GM19324 (cell line): Measurements from ENCODE around the gene ARID3B.
"Not testable (repeated sequence)": the region's sequence is repeated elsewhere in the genome, so short reads cannot be mapped to it uniquely, and the experiment has no call there.

ENCODE experiments used
- ATAC-seq: cut with Tn5 transposase; IDR thresholded peaks from one replicate; pipeline ENCODE4 v1.9.1; 2021; ENCODE audit warnings: mild to moderate bottlenecking, moderate library complexity; ENCODE audit not compliant: unreplicated experiment, low FRiP score

The ARID3B gene

DNA sequence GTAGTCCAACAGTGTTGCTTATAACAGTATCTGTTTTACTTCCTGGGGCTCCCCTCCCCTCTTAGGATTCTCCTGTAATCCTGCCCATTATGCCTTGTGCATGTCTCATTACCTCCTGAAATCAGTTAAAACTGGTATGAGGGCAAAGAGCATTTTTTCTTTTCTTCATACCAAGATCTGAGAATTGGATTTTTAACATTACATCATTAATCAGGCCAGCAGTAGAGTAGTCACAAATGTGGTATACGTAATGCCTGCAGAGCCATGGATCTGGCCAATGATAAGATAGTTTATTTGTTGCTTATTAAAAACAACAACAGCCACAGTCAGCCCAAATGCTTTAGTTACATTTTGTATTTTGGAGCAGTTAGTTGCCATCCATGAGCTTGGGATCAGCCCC, 23.2 kb downstream of the ARID3B start:
- ATAC-seq: no peak

DNA sequence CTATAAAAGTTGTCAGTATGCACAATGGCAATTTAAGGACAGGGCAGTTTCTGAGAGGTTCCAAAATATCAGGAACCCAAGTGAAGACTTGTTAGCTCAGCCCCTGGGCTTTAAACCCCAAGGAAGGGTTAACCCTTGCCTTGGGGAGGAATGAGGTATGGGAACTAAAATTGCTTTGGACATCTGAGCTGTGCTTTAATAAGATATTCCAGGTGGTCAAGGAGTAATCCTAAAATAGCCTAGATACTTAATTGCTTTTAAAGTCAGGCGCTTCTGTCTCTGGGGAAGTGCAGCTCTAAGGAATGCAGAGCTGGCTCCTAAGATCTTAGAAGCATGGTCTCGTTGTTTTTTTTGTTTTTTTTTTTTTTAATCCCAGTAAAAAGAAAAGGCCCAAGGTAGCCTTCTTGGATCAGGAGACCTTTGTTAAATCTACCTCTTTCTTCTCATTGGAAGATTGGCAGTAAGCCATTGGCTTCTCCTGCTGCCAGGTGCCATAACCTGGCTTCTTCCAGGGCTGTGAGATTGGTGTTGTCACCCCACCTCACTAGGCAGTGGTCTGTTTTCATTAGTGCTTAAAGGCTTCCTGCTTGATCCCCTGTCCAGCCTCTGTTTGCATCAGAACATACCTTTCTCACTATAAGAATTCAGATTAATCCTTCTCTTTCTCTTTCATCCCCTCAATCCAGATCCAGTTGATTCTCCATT, 24.5 kb downstream of the ARID3B start:
- ATAC-seq: no peak

DNA sequence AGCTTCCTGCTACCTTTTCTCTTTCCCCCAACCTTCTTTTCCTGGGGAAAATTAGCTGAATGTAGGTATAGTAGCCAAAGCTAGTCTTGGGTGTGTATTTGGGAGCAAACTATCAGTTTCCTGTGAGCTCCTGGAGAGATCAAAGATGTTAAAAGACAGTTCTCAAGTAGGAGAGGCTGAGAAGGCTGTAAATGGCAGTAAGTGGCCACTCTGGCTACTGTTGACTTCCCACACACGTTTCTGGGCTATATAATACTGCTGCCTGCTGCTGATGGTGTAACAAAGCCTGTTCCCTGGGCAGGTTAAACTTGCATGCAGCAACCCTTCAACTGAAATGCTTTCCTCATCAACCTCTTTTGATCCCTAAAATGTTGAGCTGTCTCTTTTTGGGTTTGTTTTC, 27.6 kb downstream of the ARID3B start:
- ATAC-seq: no peak

DNA sequence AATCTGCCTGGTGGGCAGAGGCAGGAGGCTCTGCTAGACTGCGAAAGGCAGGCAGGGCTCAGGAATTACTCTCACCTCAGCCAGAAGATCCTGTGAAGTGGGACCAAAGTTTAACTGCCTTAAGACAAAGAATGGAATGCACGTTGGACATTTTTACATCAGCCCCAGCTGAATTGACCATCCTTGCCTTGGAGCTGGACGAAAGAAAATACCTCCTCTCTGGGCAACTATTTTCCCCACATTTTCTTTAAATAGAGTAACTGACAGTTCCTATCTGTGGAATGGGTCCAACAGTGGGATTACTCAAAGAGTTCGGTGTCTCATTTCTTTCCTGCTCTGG, 28.7 kb downstream of the ARID3B start:
- no peak for ATAC-seq

DNA sequence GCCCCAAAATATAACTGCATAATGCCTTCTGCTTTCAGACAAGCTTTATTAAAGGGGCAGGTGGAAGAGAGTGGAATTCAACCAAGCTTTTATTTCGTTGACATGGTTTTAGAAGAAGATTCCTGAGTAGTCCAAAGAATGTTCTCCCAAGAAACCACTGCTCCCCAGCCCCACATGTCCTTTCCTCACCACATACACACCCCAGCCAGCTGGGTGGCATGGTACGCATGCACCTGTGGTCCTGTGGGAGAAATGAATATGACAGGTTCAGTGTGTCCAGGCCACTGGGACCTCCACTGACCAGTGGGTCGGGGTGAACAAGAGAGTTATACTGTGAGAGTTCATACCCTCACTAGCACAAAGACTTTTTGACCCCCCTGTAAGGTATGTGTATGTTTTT, 30.2 kb downstream of the ARID3B start:
- no peak for ATAC-seq

DNA sequence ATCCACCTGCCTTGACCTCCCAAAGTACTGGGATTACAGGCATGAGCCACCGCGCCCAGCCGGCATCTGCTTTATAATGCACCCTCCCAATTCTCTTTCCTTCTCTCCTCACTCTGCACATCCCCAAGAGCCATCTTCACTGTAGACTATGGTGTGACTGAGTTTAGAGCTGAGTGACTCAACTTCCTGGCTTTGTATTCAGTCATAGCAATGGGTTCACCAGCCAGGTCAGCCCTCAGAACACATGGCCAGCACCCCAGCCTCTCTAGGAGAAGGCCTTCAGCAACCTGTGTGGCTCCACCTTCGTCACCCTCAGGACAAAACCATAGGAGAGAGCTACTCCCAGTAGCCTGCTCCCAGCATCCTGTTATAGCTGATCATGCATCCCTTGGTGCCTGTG, 33.0 kb downstream of the ARID3B start:
- ATAC-seq: no peak

DNA sequence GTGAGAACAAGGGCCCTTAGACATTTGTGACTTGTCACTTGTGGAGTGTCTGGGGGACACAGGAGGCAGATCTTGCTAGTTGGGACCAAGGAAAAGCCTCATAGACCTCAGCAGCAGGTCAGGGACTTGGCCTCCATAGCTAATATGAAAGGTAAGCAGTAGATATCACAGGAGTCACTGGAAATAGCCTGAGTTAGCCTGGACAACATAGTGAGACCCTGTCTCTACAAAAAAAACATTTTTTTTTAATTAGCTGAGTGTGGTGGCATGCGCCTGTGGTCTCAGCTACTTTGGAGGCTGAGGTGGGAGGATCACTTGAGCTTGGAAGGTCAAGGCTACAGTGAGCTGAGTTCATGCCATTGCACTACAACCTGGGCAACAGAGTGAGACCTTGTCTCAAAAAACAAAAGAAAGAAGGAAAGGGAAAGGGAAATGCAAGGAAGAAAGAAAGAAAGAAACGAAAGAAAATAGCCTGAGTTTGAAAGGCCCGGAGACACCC, 37.5 kb downstream of the ARID3B start:
- no peak for ATAC-seq

DNA sequence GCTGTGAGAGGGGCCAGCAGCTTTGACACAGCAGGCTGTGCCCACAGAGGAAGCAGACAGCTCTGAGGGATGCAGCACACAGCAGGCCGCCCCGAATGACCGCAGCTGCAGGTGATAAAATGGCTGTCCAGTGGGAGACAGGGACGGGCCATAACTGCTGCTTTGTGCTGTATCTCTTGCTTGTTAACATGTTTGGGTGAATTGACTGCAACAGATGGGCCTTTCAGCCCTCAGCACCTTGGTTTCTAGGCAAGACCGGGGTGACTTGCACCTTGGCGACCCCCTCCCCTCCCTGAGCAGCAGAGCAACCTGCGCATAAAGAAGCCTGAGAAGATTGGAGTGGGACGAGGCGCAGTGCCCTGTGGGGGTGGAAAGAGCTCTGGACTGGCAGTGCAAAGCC, 38.0 kb downstream of the ARID3B start:
- ATAC-seq: no peak

DNA sequence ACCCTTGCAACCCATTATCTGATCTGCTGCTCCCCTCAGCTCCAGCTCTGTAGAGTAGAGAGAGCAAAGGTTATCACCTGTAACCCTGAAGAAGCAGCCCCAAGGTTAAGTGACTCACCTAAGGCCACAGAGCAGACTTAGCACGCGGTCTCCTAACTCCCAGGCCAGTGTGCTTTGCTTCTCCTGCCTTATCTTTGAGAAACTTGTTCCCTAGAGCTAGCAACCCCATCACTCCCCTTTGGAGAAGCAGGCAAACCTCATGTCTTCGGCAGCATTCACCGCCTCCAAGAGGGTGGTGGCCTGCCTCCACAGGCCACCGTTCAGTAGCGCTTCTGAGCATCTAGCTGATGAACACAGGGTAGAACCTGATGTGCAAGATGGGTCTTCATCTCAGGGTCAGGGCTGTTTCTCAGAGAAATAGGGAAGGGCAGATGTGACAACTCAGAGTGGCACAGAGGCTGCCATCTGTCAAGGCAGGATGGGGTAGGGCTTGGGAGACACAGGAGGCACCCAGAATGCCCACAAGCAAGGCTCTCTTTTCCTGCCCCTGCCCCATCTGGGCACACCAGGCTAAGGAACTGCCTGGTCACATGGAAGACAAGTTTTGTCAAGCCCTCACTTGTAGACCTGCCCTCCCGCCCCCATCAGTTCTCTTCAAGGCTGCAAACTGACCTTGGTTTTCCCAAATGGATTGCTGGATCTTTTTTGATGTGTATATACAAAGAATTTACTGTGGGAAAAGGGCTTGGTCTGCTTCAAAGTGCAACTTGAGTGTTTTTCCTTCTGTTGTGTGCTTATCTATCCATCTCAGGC, 39.7 kb downstream of the ARID3B start:
- ATAC-seq: no peak

DNA sequence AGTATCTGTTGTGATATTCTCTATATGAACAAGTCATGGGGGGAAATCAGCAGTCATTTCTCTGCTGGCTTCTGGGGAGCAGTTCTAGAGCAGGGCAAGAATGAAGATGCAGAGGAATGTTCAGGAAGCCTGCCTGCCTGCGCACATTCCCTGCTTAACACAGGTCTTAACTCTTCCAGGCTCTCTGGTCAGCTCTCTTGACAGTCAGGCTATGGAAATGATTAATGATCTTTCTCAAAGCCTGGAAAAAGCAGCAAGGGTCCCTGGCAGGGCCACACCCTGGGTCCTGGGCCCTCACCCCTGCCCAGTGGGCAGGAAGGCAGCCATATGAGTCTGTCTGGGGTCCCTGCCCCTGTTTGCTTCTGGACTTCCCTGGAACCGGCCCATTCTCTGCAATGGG, 43.2 kb downstream of the ARID3B start:
- ATAC-seq: no peak

DNA sequence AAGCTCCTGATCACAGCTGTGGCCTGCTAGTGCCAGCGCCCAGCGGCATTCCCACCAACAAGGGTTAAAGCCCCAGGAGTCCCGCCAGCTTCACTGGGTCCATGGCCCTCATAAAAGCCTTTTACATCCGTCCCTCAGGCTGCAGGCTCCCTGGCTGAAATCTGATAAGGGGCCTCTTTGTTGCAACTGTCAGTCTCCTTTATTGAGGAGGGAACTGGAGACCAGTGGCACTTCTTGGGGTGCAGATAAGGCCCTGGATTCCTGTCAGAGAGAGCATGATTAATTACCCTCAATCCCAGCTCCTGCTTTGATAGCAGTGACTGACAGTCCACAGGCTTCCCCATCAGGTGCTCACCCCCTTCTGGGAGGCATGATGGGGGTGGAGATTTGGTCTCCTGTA, 43.8 kb downstream of the ARID3B start:
- ATAC-seq: no peak

DNA sequence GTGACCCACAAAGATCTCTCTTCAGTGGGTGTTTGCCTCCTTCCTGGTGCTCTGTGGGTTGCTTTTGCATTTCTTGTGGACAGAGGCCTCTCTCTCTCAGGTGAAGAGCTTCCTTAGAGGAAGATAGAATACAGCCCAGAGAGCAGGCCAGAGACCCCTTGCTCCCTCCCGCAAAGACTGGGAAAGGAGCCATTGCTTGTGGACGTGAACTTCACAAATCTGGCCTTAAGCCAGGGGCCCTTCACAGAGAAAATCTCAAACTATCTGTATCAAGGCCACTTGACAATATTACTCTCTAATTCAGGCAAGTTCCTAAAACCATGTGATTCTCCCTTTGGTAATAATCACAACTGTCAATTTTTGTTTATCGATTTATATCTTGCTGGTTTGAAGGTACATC, 44.2 kb downstream of the ARID3B start:
- ATAC-seq: no peak

DNA sequence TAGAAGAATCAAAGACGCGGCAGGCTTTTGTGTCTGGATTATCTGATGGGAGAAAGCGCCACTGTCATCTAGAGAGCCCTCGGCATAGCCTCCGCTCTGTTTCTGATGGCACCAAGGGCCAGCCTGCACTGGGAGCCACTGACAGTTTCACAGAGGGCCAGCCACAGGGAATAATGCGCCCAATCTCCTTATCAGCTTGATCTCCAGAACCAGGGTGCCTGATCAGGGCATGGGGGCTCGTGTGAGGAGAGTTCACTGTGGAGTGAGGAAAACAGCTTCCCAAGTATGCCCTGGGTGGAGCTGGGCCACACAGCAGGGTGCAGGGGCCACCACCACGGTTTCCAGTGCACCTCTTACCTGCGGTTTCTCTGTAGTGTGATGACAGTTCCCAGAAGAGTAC, 44.8 kb downstream of the ARID3B start:
- no peak for ATAC-seq

DNA sequence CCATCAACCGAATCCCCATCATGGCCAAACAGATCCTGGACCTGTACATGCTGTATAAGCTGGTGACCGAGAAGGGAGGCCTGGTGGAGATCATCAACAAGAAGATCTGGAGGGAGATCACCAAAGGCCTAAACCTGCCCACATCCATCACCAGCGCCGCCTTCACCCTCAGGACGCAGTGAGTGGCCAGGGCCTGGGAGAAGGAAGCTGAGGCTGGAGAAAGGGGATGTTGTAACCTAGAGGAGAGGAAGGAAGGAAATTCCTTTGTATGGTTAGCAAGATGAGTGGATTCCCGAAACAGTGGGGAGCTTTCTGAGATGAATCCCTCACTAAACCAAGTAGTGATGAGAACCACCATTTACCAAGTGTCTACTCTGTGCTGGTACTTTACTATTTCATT, 48.8 kb downstream of the ARID3B start:
- no peak for ATAC-seq

DNA sequence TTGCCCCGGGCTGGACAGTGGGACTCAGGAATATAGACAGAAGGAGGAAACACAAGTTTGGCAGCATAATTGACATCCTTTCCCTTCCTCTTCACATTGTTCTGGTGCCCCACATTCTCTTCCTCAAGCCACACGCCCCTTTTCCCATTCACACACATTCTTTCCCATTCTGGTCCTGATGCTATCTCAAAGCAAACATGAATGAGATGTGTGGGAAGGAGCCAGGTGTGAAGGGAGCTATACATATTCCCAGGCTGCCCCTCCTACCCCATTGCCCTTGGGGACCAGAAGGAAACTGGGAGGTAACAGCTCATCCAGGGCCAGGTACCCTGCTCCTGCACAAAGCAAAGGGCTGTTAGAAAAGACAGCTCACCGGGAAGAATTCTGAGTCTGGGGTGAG, 51.2 kb downstream of the ARID3B start:
- ATAC-seq: no peak

DNA sequence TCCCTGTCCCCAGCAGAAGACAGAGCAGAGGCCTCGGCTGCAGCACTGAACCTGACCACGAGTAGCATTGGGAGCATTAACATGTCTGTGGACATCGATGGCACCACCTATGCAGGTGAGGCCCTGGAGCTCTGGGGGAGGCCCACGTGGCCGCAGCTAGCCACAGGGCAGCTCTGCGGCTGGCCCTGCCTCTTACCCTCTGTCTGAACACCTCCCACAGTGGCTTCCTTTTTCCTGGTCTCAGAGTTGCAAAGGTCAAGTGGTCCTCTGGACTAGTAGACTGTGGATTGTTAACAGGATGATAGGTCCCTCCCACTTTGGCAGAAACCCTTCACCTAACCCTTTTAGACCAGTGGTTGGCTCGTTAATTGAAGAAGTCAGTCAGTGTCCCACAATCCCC, 52.1 kb downstream of the ARID3B start:
- ATAC-seq: no peak

DNA sequence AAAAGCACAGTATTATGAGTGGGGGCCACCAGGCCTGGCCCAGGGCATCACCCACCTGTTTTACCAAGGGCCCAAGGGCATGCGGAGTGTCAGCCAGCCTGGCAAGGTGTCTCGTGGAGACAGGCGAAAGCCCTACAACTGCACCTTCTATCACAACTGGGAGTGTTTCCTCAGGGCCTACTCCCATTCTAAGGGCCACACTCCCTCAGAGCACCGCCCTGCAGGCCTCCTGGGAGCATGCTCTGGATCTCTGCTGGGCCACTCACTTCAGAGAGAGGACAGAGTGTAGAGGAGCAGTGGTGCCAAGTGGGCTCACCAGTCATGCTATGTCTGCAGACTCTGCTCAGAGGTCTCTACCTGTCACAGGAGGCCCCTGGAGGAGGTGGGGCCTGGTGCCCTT, 53.4 kb downstream of the ARID3B start:
- ATAC-seq: no peak

DNA sequence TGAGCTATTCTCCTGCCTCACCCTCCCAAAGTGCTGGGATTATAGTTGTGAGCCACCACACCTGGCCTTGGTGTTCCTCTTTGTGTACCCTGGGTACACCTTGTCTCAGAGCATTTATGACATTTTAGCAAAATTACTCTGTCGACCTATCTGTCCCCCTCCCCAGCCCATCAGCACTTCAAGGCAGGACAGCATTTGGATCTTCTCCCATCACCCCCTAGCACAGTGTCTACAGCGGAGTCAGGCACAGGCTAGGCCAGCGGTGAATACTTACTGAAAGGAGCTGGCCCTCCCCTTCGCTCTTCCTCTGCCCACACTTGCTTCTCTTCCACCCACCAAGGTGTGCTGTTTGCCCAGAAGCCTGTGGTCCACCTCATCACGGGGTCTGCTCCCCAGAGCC, 54.3 kb downstream of the ARID3B start:
- ATAC-seq: no peak

DNA sequence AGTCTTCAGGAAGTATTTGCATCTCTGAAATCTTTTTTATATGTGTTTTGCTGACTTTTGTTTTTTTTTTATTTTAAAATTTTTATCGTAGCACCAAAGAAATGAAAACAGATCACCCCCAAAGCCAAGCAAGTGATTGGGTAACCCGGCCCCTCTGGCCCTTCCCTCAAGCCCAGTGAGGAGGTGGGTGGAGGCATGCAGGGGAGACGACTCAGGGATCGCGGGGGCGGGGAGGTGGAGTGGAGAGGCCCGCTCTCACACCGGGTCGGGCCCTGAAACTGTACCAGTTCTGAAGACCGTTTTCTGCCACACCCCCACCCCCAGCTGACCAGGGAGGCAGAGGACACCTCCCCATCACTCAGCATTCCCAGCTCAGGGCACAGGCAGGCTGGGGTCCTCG, 55.7 kb downstream of the ARID3B start:
- not testable (repeated sequence) for ATAC-seq

DNA sequence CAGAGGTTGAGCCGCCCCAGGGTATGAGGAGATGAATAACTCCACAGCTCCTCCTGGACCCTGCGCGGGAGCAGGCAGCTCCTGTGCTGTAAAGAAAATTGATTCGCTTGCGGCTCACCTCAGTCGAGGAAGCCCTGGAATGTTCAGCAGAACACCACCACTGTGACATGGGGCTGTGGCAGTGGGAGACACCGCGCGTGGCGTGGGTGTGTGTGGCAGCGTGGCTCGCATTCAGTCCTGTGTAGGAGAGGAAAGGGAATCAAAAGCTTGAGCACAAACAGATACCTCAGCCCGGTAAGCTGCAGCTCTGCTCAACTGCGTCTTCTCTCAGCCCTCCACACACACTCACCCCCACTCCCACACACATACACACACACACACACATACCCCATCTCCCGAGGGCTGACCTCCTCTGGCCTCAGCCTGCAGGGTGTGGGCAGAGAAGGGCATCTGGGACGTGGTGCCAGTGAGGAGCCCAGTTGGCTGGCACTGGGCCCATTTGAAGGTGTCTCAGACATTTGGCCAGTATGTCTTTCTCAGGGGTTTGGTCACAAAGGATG, 56.2 kb downstream of the ARID3B start:
- ATAC-seq: not testable (repeated sequence)

DNA sequence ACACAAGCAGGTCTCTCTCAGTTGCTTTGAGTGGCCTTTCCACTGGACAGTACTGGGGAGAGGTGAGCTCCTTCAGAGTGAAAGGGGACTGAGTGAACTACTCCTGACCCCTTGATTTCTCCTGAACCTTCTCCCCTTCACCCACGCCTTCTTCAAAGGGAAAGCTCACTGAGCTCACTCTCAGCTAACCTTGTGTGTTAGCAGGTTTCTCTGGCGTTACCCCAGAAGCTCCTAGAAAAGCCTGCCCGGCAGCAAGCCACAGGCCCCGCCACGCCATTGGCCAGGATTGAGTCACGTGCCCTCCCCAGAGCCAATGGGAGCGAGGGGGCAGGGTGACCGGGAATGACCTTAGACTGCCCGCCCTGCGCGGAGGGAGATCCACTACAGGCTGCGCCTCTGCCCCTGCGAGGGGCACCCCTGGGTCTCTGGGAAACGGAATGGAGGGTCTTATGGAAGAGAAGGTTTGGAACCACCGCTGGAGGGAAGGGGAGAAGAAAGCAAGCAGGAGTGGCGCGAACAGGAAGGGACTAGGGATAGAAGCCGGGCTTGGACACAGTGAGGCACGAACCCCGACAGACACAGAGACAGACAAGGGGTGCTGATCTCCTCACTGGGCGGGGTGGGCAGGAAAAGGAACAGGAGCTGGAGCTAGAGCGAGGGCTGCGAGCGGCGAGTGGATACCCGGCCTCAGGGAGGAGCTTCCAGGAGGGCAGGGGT, 57.3 kb downstream of the ARID3B start:
- ATAC-seq: peak; percentile 84
